NT2/D1 (cell line): ENCODE results near the gene GLIS2.

Source experiments
- SUZ12 ChIP-seq: IDR thresholded peaks from 2 replicates; pipeline ENCODE4 v1.6.1; 2011; ENCODE audit not compliant: insufficient read length, insufficient read depth; ENCODE audit errors: extremely low read depth
- YY1 ChIP-seq: IDR thresholded peaks from 2 replicates; pipeline ENCODE4 v1.6.1; 2011; ENCODE audit not compliant: insufficient read length, insufficient read depth
- ZNF274 ChIP-seq: IDR thresholded peaks from 2 replicates; pipeline ENCODE4 v1.6.1; 2011; ENCODE audit warnings: mild to moderate bottlenecking, low read depth, low read length

GRCh38 chr16:4309833-4310266 lies 6.0 kb upstream of the GLIS2 start:
- TF ChIP-seq ZNF274, result no peak
- no peak for TF ChIP-seq YY1
- TF ChIP-seq SUZ12, result no peak
